GM23248 (cell line): ENCODE results near the gene KRTAP9-1. TPM values are rescaled to one million over a fixed set of nuclear protein-coding genes. Genes with fewer than 3 reads are reported as not detected.

Source experiments
- DNase-seq: peaks from one replicate; pipeline ENCODE4 v3.0.0-alpha.2; 2015
- H2AFZ ChIP-seq: fragments of 200-600 bp; sonication (generic); 2 replicates; pipeline ENCODE4 v1.6.1; 2016; ENCODE audit warnings: antibody characterized with exemption
- H3F3A ChIP-seq: fragments of 200-600 bp; sonication (generic); 2 replicates; pipeline ENCODE4 v1.6.1; 2016; ENCODE audit warnings: mild to moderate bottlenecking, antibody characterized with exemption, mixed run types; ENCODE audit not compliant: insufficient read depth
- H3K27ac ChIP-seq: fragments of 200-600 bp; sonication (generic); 2 replicates; pipeline ENCODE4 v1.5.1; 2016; ENCODE audit warnings: mild to moderate bottlenecking
- H3K27me3 ChIP-seq: fragments of 200-600 bp; sonication (generic); replicated peaks from 2 replicates; pipeline ENCODE4 v1.6.1; 2016; ENCODE audit warnings: mild to moderate bottlenecking; ENCODE audit not compliant: insufficient read depth
- H3K36me3 ChIP-seq: fragments of 200-600 bp; sonication (generic); 2 replicates; pipeline ENCODE4 v1.6.1; 2016; ENCODE audit warnings: low read depth, mild to moderate bottlenecking
- H3K4me1 ChIP-seq: fragments of 200-600 bp; sonication (generic); 2 replicates; pipeline ENCODE4 v1.6.1; 2016; ENCODE audit warnings: mild to moderate bottlenecking; ENCODE audit not compliant: insufficient read depth
- H3K4me2 ChIP-seq: fragments of 200-600 bp; sonication (generic); one replicate; pipeline ENCODE4 v1.6.1; 2016; ENCODE audit warnings: mild to moderate bottlenecking; ENCODE audit not compliant: unreplicated experiment
- H3K4me3 ChIP-seq: fragments of 200-600 bp; sonication (generic); 2 replicates; pipeline ENCODE4 v1.5.1; 2016; ENCODE audit warnings: mild to moderate bottlenecking
- H3K79me2 ChIP-seq: fragments of 200-600 bp; sonication (generic); 2 replicates; pipeline ENCODE4 v1.6.1; 2016; ENCODE audit warnings: mild to moderate bottlenecking; ENCODE audit not compliant: insufficient read depth
- H3K9ac ChIP-seq: fragments of 200-600 bp; sonication (generic); 2 replicates; pipeline ENCODE4 v1.6.1; 2016; ENCODE audit warnings: mild to moderate bottlenecking
- H3K9me2 ChIP-seq: fragments of 200-600 bp; sonication (generic); 2 replicates; pipeline ENCODE4 v1.6.1; 2016; ENCODE audit warnings: mixed run types, mild to moderate bottlenecking, moderate library complexity; ENCODE audit not compliant: insufficient read depth
- H3K9me3 ChIP-seq: fragments of 200-600 bp; sonication (generic); one replicate; pipeline ENCODE4 v1.6.1; 2017; ENCODE audit warnings: low read depth
- H4K20me1 ChIP-seq: fragments of 200-600 bp; sonication (generic); 2 replicates; pipeline ENCODE4 v1.6.0; 2016; ENCODE audit not compliant: insufficient read depth
- EZH2 ChIP-seq: fragments of 200-600 bp; sonication (generic); IDR thresholded peaks from 2 replicates; pipeline ENCODE4 v1.6.1; 2018; ENCODE audit warnings: antibody characterized with exemption, mild to moderate bottlenecking; ENCODE audit not compliant: insufficient read depth, poor library complexity, severe bottlenecking
- EZH2phosphoT487 ChIP-seq: fragments of 200-600 bp; sonication (generic); IDR thresholded peaks from 2 replicates; pipeline ENCODE4 v1.6.1; 2018; ENCODE audit warnings: antibody characterized with exemption, moderate library complexity, mild to moderate bottlenecking, low read depth; ENCODE audit not compliant: insufficient read depth
- WGBS, 2 experiments: methylation state at CpG; one replicate each; pipeline ENCODE4 v1.1.6; 2015 to 2017; ENCODE audit warnings: low lambda C conversion rate in 2 of 2, low coverage in 1 of 2; ENCODE audit errors: missing lambda C conversion rate in 2 of 2; 5-methylcytosine and 5-hydroxymethylcytosine counted together
- in situ Hi-C: fragments of 300-500 bp; cut with MboI; formaldehyde crosslinking; loops from 2 replicates; pipeline ENCODE4 v1.15.0; 2020
- polyA plus RNA-seq: library from polyadenylated mRNA; unstranded; fragments of >200 nt; fragmentation: Nextera tagmentation; extraction: Ambion mirVana; gene quantifications from 2 replicates; pipeline ENCODE4 v1.2.1, GENCODE V29; 2016
- total RNA-seq: library from RNA; depleted of rRNA; stranded (reverse); fragments of >200 nt; shearing (Covaris generic); gene quantifications from 2 replicates; pipeline ENCODE4 v1.2.3, GENCODE V29; 2014

The KRTAP9-1 gene
- total and polyA plus RNA-seq, 2 experiments from 2014 or later, result not detected

DNA sequence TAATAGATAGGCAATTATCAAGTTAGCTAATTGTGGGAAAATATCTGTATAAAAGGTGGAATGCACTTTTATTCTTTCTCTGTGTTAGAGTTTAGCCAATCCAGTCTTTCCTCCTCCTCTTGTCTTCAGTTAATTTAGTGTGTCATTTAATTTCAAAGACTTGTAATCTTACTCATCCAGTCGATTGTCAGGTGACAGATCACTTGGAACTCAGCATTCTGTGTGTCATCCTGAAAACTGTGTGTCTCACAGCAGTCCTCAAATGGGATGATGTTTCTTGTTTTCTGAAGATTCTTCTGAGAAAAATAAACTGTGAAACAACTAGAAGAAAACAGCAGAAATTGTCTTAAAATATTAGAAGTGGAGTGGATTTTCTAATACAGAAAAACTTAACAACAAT lies 4.7 kb upstream of the KRTAP9-1 start:
- Histone ChIP-seq H2AFZ (peak overlapping the region; percentile 18; the same call in 1 of the 2 replicates), H3K4me1 (no peaks in the 10 kb centered on the region; the same call in 1 of the 2 replicates), H3K9ac (no peak overlapping the region), H3K27me3 (no peaks in the 10 kb centered on the region), H4K20me1 (no peaks in the 10 kb centered on the region), H3K79me2 (no peaks in the 10 kb centered on the region), H3K27ac (no peak overlapping the region), H3K4me2 (no peak overlapping the region), H3K9me2 (no peaks in the 10 kb centered on the region), H3K4me3 (no peak overlapping the region), H3K9me3 (no peaks in the 10 kb centered on the region), H3F3A (peaks cover 7% of the 10 kb centered on the region; the same call in 1 of the 2 replicates), H3K36me3 (no peaks in the 10 kb centered on the region)
- in situ Hi-C loops, result no loop called here
- TF ChIP-seq EZH2phosphoT487 (no peak), EZH2 (no peak)
- WGBS, 2 experiments, result 14 to 26% methylated on average over 1 of the region's 1 CpG
- peak; percentile 5 for DNase-seq

DNA sequence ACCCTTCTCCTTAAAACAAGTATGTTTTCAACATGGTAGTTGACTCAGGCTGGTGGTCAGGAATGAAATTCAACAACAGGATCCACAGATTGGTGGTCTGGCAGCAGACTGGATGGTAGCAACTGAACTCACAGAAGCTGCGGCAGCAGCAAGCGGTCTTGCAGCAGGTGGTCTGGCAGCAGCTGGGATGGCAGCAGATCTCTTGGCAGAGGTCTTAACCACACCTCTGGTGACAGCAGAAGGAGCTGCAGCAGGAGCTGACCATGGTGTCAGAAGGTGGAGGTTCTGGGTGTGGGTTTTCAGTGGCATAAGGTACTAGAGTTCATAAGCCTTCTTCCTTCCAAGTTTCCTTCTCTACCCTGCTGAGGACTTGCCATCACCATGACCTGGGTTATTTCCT lies 2.8 kb upstream of the KRTAP9-1 start:
- TF ChIP-seq EZH2phosphoT487 (no peak), EZH2 (no peak)
- Histone ChIP-seq H3K4me3 (no peak overlapping the region), H3K4me2 (no peak overlapping the region), H3K9ac (no peak overlapping the region), H3K9me2 (no peaks in the 10 kb centered on the region), H3K4me1 (no peaks in the 10 kb centered on the region), H3K79me2 (no peaks in the 10 kb centered on the region), H3K27me3 (no peaks in the 10 kb centered on the region), H3F3A (no peaks in the 10 kb centered on the region), H3K36me3 (no peaks in the 10 kb centered on the region), H3K9me3 (no peaks in the 10 kb centered on the region), H3K27ac (no peak overlapping the region), H4K20me1 (no peaks in the 10 kb centered on the region), H2AFZ (no peak overlapping the region)
- in situ Hi-C loops, result no loop called here
- WGBS, 2 experiments, result 85% methylated on average over 2 of the region's 2 CpGs
- no peak for DNase-seq

DNA sequence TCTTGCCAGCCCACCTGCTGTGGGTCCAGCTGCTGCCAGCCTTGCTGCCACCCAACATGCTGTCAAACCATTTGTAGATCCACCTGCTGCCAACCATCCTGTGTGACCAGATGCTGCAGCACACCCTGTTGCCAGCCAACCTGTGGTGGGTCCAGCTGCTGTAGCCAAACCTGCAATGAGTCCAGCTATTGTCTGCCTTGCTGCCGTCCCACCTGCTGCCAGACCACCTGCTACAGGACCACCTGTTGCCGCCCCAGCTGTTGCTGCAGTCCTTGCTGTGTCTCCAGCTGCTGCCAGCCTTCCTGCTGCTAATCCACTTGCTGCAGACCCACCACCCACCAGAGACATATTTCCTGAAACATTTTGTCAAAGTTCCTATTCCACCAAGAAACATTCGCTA lies 641 bp downstream of the KRTAP9-1 start:
- Histone ChIP-seq H3F3A (no peaks in the 10 kb centered on the region), H3K9me3 (no peaks in the 10 kb centered on the region), H3K4me2 (no peak overlapping the region), H3K36me3 (no peaks in the 10 kb centered on the region), H4K20me1 (no peaks in the 10 kb centered on the region), H3K79me2 (no peaks in the 10 kb centered on the region), H3K9ac (no peak overlapping the region), H2AFZ (no peak overlapping the region), H3K27ac (no peak overlapping the region), H3K9me2 (no peaks in the 10 kb centered on the region), H3K4me3 (no peak overlapping the region), H3K4me1 (no peaks in the 10 kb centered on the region), H3K27me3 (no peaks in the 10 kb centered on the region)
- no peak for DNase-seq
- WGBS, 2 experiments, result 69 to 80% methylated on average over 3 of the region's 3 CpGs
- no peak for TF ChIP-seq EZH2phosphoT487
- TF ChIP-seq EZH2, result no peak
- in situ Hi-C loops, result no loop called here

DNA sequence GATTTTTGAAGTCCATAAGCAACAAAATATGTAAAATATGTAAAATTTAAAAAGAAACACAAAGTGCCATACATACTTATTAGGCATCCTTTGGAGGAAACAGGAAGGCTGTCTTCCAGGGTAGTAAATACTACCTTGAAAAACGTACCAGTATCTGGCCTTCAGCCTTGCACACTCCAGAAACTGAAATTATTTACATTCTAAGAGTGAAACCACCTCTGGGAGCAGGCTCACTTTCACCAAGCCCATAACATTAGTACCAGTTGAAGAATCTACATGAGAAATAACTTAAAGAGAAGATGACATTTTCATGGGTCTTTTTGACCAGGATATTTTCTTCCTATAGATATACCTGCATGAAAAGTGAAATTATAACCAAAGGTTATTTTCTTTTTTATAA lies 6.4 kb downstream of the KRTAP9-1 start:
- no peak for DNase-seq
- Histone ChIP-seq H3K36me3 (no peaks in the 10 kb centered on the region), H3K4me2 (no peak overlapping the region), H2AFZ (no peak overlapping the region), H3K9ac (no peak overlapping the region), H3K4me3 (no peak overlapping the region), H3K9me2 (no peaks in the 10 kb centered on the region), H3K4me1 (no peaks in the 10 kb centered on the region), H3K9me3 (no peaks in the 10 kb centered on the region), H3K27ac (no peak overlapping the region), H3K27me3 (no peaks in the 10 kb centered on the region), H3F3A (no peaks in the 10 kb centered on the region), H4K20me1 (no peaks in the 10 kb centered on the region), H3K79me2 (no peaks in the 10 kb centered on the region)
- in situ Hi-C loops, result no loop called here
- 52 to 62% methylated on average over 1 of the region's 1 CpG for WGBS, 2 experiments
- TF ChIP-seq EZH2, result no peak
